Sigmoid colon (tissue), 7 donors: ENCODE results near the gene MTPN. TPM values are rescaled to one million over a fixed set of nuclear protein-coding genes. Genes with fewer than 3 reads are reported as not detected.

Experiments used
- DNase-seq: peaks from one replicate; pipeline ENCODE4 v3.0.0-alpha.2; 2019
- H3K27ac ChIP-seq, 4 donors: fragments of 200-600 bp; sonication (generic); one replicate each; pipeline ENCODE4 v1.5.1; 2016 to 2019; ENCODE audit warnings: mild to moderate bottlenecking in 1 of 4
- H3K27me3 ChIP-seq, 3 donors: fragments of 200-600 bp; sonication (generic); one replicate each; pipeline ENCODE4 v1.5.1; 2019; ENCODE audit warnings: mild to moderate bottlenecking in 1 of 3
- H3K36me3 ChIP-seq, 4 donors: fragments of 200-600 bp; sonication (generic); one replicate each; pipeline ENCODE4 v1.5.1; 2016 to 2019
- H3K4me1 ChIP-seq, 4 donors: fragments of 200-600 bp; sonication (generic); one replicate each; pipeline ENCODE4 v1.5.1; 2017 to 2019
- H3K4me3 ChIP-seq, 4 donors: fragments of 200-600 bp; sonication (generic); one replicate each; pipeline ENCODE4 v1.5.1; 2017 to 2019; ENCODE audit warnings: mild to moderate bottlenecking in 2 of 4, moderate library complexity in 1 of 4
- H3K9me3 ChIP-seq, 4 donors: fragments of 200-600 bp in 3 of 4; sonication (generic) in 3 of 4; one replicate each; pipeline versions ENCODE4 v1.5.1 to v1.6.1; 2013 to 2019
- CTCF ChIP-seq, 4 experiments: fragments of 450-650 bp in 3 of 4; fragments of 200-600 bp in 1 of 4; IDR thresholded peaks; one replicate each; pipeline ENCODE4 v1.5.1; 2016 to 2019; ENCODE audit warnings: antibody characterized with exemption in 4 of 4, mild to moderate bottlenecking in 3 of 4, moderate library complexity in 2 of 4
- EP300 ChIP-seq, 4 donors: sonication (generic); formaldehyde crosslinking; IDR thresholded peaks; one replicate each; pipeline ENCODE4 v1.6.1; 2017; ENCODE audit warnings: antibody characterized with exemption in 4 of 4
- POLR2A ChIP-seq, 2 donors: fragments of 450-650 bp; IDR thresholded peaks; one replicate each; pipeline ENCODE4 v1.6.1; 2016; ENCODE audit warnings: antibody characterized with exemption in 2 of 2, mild to moderate bottlenecking in 2 of 2, moderate library complexity in 2 of 2
- POLR2AphosphoS5 ChIP-seq, 4 donors: sonication (generic); formaldehyde crosslinking; IDR thresholded peaks; one replicate each; pipeline ENCODE4 v1.6.1; 2017; ENCODE audit warnings: antibody characterized with exemption in 4 of 4
- WGBS, 2 donors: extraction: QIAGEN DNeasy Blood & Tissue Kit; methylation state at CpG; one replicate each; pipeline ENCODE4 v1.1.7; 2013; 5-methylcytosine and 5-hydroxymethylcytosine counted together
- intact Hi-C: fragments of 100-400 bp; cut with DNase I; formaldehyde crosslinking; loops from one replicate; pipeline ENCODE4 v1.15.1; 2023
- polyA plus RNA-seq, 3 donors: library from polyadenylated mRNA; stranded (reverse); fragments of 200-250 nt; gene quantifications; one replicate each; pipeline ENCODE4 v1.2.3, GENCODE V29; 2013
- total RNA-seq, 4 donors: library from RNA; depleted of rRNA; stranded (reverse); fragments of >200 nt; gene quantifications; one replicate each; pipeline ENCODE4 v1.1.0, GENCODE V29; 2016
- donor health status: healthy with polysubstance abuse.
- donor health status: Bipolar disorder and iron deficiency.
- donor health status: healthy.

MTPN gene
- total and polyA plus RNA-seq, 7 donors, result 65.5 to 96.7 (median 79.5) TPM

- Histone ChIP-seq H3K4me3 (no peak overlapping the region), H3K4me1 (peaks cover 0 to 9% (median 0%) of the 10 kb centered on the region in 4 donors), H3K27ac (no peak overlapping the region), H3K36me3 (no peaks in the 10 kb centered on the region), H3K27me3 (no peaks in the 10 kb centered on the region), H3K9me3 (no peaks in the 10 kb centered on the region)
- intact Hi-C loops, result no loop called here
- TF ChIP-seq EP300 (IDR thresholded peaks at IDR 0.05) (no peak), POLR2AphosphoS5 (IDR thresholded peaks at IDR 0.05) (no peak), CTCF (IDR thresholded peaks at IDR 0.05) (no peak), POLR2A (IDR thresholded peaks at IDR 0.05) (no peak)
- WGBS, 2 donors, result 96% methylated on average over 2 of the region's 2 CpGs
- no peak for DNase-seq
These were observed 40.9 kb upstream of the MTPN start for GRCh38 chr7:136018104-136018503.

- H3K4me3 ChIP-seq, result no peak overlapping the region
- WGBS, 2 donors, result 67 to 70% methylated on average over 5 of the region's 5 CpGs
- no peaks in the 10 kb centered on the region for H3K9me3 ChIP-seq
- no peak for DNase-seq
- intact Hi-C loops, result no loop called here
- H3K27ac ChIP-seq, result no peak overlapping the region
- H3K36me3 ChIP-seq, result no peaks in the 10 kb centered on the region
- peaks cover 0 to 9% (median 0%) of the 10 kb centered on the region in 4 donors for H3K4me1 ChIP-seq
- TF ChIP-seq POLR2A (IDR thresholded peaks at IDR 0.05), result no peak
- no peak for TF ChIP-seq POLR2AphosphoS5 (IDR thresholded peaks at IDR 0.05)
- no peak for TF ChIP-seq CTCF (IDR thresholded peaks at IDR 0.05)
- no peak for TF ChIP-seq EP300 (IDR thresholded peaks at IDR 0.05)
- no peaks in the 10 kb centered on the region for H3K27me3 ChIP-seq
These were observed 39.7 kb upstream of the MTPN start for GRCh38 chr7:136016649-136017395.

- WGBS, 2 donors, result 36 to 55% methylated on average over 1 of the region's 1 CpG
- TF ChIP-seq CTCF (IDR thresholded peaks at IDR 0.05) (no peak), POLR2A (IDR thresholded peaks at IDR 0.05) (no peak), EP300 (IDR thresholded peaks at IDR 0.05) (no peak), POLR2AphosphoS5 (IDR thresholded peaks at IDR 0.05) (no peak)
- Histone ChIP-seq H3K27ac (no peak overlapping the region), H3K4me1 (peaks cover 0 to 9% (median 0%) of the 10 kb centered on the region in 4 donors), H3K27me3 (no peaks in the 10 kb centered on the region), H3K4me3 (no peak overlapping the region), H3K9me3 (no peaks in the 10 kb centered on the region), H3K36me3 (no peaks in the 10 kb centered on the region)
- intact Hi-C loops, result no loop called here
- DNase-seq, result no peak
These were observed 38.5 kb upstream of the MTPN start for GRCh38 chr7:136015638-136016037.

- H3K27me3 ChIP-seq, result no peaks in the 10 kb centered on the region
- H3K4me1 ChIP-seq, result peaks cover 0 to 9% (median under 1%) of the 10 kb centered on the region in 4 donors
- H3K4me3 ChIP-seq, result no peak overlapping the region
- H3K36me3 ChIP-seq, result no peaks in the 10 kb centered on the region
- no peak overlapping the region for H3K27ac ChIP-seq
- no peak for DNase-seq
- TF ChIP-seq POLR2A (IDR thresholded peaks at IDR 0.05) (no peak), POLR2AphosphoS5 (IDR thresholded peaks at IDR 0.05) (no peak), EP300 (IDR thresholded peaks at IDR 0.05) (no peak), CTCF (IDR thresholded peaks at IDR 0.05) (no peak)
- no peaks in the 10 kb centered on the region for H3K9me3 ChIP-seq
- intact Hi-C loops, result no loop called here
- 89 to 93% methylated on average over 3 of the region's 3 CpGs for WGBS, 2 donors
These were observed 37.5 kb upstream of the MTPN start for GRCh38 chr7:136014659-136015058.
